Neuron (in vitro differentiated cells): ENCODE data around the gene CCL4.
"Not testable (repeated sequence)": the region's sequence is repeated elsewhere in the genome, so short reads cannot be mapped to it uniquely, and the experiment has no call there.

Experiments used
- H2AFZ ChIP-seq: one replicate; pipeline ENCODE4 v1.6.1; 2013; ENCODE audit warnings: low read depth, mild to moderate bottlenecking, inconsistent platforms, low read length, moderate library complexity
- H3K27me3 ChIP-seq: one replicate; pipeline ENCODE4 v1.6.1; 2013; ENCODE audit warnings: low read length; ENCODE audit not compliant: insufficient read depth
- H3K36me3 ChIP-seq: one replicate; pipeline ENCODE4 v1.6.1; 2013; ENCODE audit warnings: low read length; ENCODE audit not compliant: insufficient read depth
- H3K4me1 ChIP-seq: one replicate; pipeline ENCODE4 v1.6.1; 2013; ENCODE audit warnings: low read length; ENCODE audit not compliant: insufficient read depth
- H3K4me3 ChIP-seq: 2 replicates; pipeline ENCODE4 v1.5.1; 2013; ENCODE audit warnings: mild to moderate bottlenecking, low read length, moderate library complexity
- H3K9me3 ChIP-seq: one replicate; pipeline ENCODE4 v1.6.1; 2013; ENCODE audit warnings: low read length

Gene CCL4

DNA sequence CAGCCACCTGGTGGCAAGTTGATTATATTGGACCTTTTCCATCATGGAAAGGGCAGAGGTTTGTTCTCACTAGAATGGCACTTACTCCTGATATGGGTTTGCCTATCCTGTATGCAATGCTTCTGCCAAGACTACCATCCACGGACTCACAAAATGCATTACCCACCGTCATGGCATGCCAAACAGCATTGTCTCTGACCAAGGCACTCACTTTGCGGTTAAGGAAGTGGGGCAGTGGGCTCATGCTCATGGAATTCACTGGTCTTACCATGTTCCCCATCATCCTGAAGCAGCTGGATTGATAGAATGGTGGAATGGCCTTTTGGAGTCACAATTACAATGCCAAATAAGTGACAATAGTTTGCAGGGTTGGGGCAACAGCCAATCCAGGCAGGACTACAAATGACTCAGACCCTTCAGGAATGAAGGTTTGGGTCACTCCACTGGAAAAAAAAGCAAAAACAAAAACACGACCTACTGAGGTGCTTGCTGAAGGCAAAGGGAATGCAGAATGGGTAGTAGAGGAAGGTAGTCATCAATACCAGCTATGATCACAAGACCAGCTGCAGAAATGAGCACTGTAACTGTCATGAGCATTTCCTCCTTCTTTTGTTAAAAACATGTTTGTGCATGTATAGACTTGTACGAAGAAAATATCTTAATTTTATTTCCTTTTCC lies 11.5 kb downstream of the CCL4 start:
- H2AFZ ChIP-seq, H3K4me3 ChIP-seq, H3K27me3 ChIP-seq, H3K36me3 ChIP-seq, H3K9me3 ChIP-seq: not testable (repeated sequence)
- peaks cover 42% of the 10 kb centered on the region for H3K4me1 ChIP-seq

DNA sequence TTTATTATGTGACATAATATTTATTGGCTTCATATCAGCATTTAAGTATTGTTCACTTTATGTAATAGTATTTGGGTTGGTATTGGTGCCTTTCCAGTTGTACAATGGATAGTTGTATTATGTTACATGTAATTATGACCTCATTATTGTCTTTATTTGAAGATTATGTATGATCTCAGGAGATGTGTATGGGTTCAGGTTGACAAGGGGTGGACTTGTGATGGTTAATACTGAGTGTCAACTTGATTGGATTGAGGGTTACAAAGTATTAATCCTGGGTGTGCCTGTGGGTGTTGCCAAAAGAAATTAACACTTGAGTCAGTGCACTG lies 12.0 kb downstream of the CCL4 start:
- H3K9me3 ChIP-seq, H3K27me3 ChIP-seq, H3K36me3 ChIP-seq, H2AFZ ChIP-seq, H3K4me3 ChIP-seq: not testable (repeated sequence)
- H3K4me1 ChIP-seq: peaks cover 37% of the 10 kb centered on the region

GRCh38 chr17:36117505-36118382 lies 14.1 kb downstream of the CCL4 start:
- Histone ChIP-seq H3K4me3 (no peak overlapping the region), H3K9me3 (peaks cover 2% of the 10 kb centered on the region), H3K27me3 (no peaks in the 10 kb centered on the region), H3K4me1 (peaks cover 18% of the 10 kb centered on the region), H2AFZ (no peak overlapping the region), H3K36me3 (no peaks in the 10 kb centered on the region)

DNA sequence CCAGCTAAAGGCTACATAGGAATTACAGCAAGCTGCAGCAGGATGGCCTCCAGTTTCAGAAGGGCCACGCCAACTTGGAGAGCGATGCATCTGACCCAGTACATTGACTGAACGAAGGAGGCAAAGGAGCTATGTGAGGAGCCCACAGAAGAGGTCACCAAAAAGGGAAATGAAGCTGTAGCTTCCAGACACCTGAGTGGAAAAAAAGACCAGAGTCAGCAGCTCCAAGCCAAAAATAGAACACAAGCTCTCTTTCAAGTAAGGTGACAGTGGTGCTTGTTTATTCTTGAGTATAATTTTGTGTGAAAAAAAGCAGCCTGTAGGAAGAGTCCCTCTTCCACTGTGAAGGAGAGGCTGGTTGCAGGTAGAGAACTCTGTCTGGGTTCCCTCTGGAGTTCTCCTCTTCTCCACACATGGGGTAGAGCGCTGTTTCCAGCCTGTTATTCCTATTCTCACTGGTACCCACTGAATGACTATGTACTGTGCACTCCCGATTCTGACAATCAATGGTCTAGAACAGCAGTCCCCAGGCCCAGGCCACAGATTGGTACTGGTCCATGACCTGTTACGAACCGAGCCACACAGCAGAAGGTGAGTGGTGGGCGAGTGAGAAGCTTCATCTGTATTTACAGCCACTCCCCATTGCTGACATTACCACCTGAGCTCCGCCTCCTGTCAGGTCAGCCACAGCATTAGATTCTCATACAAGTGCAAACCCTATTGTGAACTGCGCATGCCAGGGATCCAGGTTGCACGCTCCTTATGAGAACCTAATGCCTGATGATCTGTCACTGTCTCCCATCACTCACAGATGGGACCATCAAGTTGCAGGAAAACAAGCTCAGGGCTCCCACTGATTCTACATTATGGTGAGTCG lies 15.1 kb downstream of the CCL4 start:
- H3K36me3 ChIP-seq: no peaks in the 10 kb centered on the region
- H3K4me1 ChIP-seq: peaks cover 18% of the 10 kb centered on the region
- H3K27me3 ChIP-seq: no peaks in the 10 kb centered on the region
- H2AFZ ChIP-seq: no peak overlapping the region
- H3K9me3 ChIP-seq: peaks cover 2% of the 10 kb centered on the region
- H3K4me3 ChIP-seq: no peak overlapping the region

DNA sequence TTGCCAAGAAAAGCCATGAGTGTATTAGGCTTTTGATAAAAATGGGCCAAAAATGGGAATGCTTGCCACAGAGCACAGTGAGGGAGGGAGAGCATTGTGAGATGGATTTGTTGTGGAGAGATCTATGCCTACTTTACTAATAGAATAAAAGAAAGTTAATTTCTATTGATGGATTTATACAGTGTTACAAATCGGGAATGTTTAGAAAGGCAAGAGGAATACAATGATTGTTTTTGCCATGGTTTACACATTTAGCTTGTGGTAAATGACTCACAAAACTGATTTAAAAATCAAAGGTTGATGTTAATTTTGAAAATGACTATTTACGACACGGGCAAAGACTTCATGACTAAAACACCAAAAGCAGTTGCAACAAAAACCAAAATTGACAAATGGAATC lies 16.6 kb downstream of the CCL4 start:
- Histone ChIP-seq H3K4me3 (no peak overlapping the region), H3K4me1 (peaks cover 18% of the 10 kb centered on the region)

DNA sequence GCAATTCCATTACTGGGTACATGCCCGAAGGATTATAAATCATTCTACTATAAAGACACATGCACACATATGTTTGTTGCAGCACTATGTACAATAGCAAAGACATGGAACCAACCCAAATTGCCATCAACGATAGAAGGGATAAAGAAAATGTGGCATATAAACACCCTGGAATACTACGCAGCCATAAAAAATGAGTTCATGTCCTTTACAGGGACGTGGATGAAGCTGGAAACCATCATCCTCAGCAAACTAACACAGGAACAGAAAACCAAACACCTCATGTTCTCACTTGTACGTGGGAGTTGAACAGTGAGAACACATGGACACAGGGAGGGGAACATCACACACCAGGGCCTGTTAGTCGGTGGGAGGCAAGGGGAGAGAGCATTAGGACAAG lies 17.5 kb downstream of the CCL4 start:
- peaks cover 18% of the 10 kb centered on the region for H3K4me1 ChIP-seq
- not testable (repeated sequence) for H3K36me3 ChIP-seq, H2AFZ ChIP-seq, H3K4me3 ChIP-seq, H3K27me3 ChIP-seq
- H3K9me3 ChIP-seq: peaks cover 12% of the 10 kb centered on the region

More for the DNA sequence above, 16.6 kb downstream of the CCL4 start:
- Histone ChIP-seq H3K27me3 (no peaks in the 10 kb centered on the region), H2AFZ (no peak overlapping the region), H3K36me3 (no peaks in the 10 kb centered on the region), H3K9me3 (peaks cover 6% of the 10 kb centered on the region)

DNA sequence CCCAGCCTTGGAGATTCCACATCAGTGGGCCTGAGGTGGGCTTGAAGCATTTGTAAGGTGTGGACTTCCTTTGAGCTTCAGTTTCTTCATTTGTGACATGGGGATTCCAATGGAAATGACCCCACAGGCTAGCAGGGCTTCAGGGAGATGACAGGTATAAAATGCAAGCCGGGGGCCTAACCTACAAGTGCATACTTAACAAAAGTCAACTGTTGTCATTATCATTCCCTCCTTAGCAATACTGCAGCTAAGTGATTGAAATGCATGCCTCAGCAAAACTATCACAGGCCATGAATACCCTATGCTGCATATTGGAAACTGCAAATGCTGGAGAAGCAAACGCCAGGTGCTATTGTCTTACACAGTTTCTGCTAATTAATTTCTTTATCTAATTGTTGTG lies 19.8 kb downstream of the CCL4 start:
- Histone ChIP-seq H2AFZ (no peak overlapping the region), H3K4me3 (no peak overlapping the region), H3K27me3 (no peaks in the 10 kb centered on the region), H3K36me3 (no peaks in the 10 kb centered on the region), H3K4me1 (peaks cover under 1% of the 10 kb centered on the region), H3K9me3 (peaks cover 15% of the 10 kb centered on the region)

GRCh38 chr17:36124879-36125824 lies 21.5 kb downstream of the CCL4 start:
- Histone ChIP-seq H3K36me3 (no peaks in the 10 kb centered on the region), H3K4me3 (no peak overlapping the region), H3K27me3 (no peaks in the 10 kb centered on the region), H2AFZ (no peak overlapping the region), H3K9me3 (peaks cover 15% of the 10 kb centered on the region), H3K4me1 (no peaks in the 10 kb centered on the region)

DNA sequence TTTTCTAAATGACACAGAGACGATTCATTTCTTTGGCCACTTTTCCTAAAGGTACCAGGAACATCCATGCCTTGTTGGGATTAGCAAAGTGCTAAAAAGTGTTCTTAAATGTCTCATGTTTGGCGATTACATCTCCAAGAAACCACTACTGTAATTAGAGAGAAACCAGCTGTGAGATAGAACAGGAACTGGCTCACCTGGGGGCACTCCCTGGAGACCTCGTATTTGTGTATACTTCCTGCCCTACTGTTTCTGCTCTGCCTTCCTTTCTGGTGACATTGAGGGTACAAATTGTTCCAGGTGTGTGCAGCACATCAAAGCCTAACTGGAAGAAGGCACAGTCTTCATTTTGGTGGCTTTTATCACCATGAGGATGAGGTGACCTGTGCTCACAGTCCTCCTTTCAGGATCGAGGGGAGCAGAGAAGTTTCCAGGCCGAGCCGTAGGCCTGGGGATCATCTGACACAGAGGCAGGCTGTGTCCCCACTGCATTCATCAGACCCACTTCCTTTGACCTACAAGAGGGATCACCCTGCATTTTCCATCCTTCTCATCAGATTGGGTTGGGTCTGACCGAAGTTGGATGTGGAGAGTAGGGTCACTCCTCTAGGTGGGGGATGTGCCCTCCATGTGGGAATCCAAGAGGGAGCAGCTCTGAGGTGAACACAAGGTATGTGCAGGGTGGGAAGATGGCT lies 23.7 kb downstream of the CCL4 start:
- Histone ChIP-seq H3K36me3 (no peaks in the 10 kb centered on the region), H3K4me3 (no peak overlapping the region), H3K4me1 (no peaks in the 10 kb centered on the region), H2AFZ (no peak overlapping the region), H3K9me3 (peaks cover 15% of the 10 kb centered on the region), H3K27me3 (no peaks in the 10 kb centered on the region)

DNA sequence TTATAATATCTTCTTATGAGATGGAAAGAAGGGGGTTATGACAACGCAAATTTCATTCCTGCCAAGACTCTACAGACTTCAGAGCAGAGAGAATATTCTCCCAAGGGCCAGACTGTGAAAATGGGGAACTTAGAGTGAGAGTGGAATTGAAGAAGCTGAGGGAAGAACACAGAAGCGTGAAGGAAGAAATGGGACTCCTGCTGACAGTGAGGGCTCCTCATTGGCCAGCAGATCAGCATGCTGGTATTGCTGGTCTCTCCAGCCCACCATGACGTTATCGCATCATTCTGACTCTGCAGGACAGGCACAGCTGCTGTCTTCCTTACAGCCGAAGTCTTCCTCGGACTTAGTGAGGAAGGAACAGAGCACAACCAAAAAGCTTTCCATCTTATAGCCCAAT lies 24.3 kb downstream of the CCL4 start:
- no peak overlapping the region for H2AFZ ChIP-seq
- no peaks in the 10 kb centered on the region for H3K36me3 ChIP-seq
- peaks cover 15% of the 10 kb centered on the region for H3K9me3 ChIP-seq
- H3K4me3 ChIP-seq: no peak overlapping the region
- H3K4me1 ChIP-seq: no peaks in the 10 kb centered on the region
- no peaks in the 10 kb centered on the region for H3K27me3 ChIP-seq

GRCh38 chr17:36128411-36128978 lies 24.9 kb downstream of the CCL4 start:
- H2AFZ ChIP-seq: no peak overlapping the region
- H3K4me3 ChIP-seq: no peak overlapping the region
- H3K27me3 ChIP-seq: no peaks in the 10 kb centered on the region

DNA sequence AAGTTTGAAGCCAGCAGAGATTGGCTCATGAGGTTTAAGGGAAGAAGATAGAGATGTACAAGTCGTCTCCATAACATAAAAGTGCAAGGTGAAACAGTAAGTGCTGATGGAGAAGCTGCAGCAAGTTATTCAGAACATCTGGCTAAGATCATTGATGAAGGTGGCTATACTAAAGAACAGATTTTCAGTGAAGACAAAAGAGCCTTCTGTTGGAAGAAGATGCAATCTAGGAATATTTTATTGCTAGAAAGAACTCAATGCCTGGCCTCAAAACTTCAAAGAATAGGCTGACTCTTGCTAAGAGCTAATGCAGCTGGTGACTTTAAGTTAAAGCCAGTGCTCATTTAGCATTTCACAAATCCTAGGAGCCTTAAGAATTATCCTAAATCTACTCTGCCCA lies 26.0 kb downstream of the CCL4 start:
- Histone ChIP-seq H3K9me3 (peaks cover 15% of the 10 kb centered on the region), H3K27me3 (no peaks in the 10 kb centered on the region), H3K36me3 (no peaks in the 10 kb centered on the region), H3K4me1 (no peaks in the 10 kb centered on the region), H2AFZ (no peak overlapping the region), H3K4me3 (no peak overlapping the region)

More at GRCh38 chr17:36128411-36128978, 24.9 kb downstream of the CCL4 start:
- no peaks in the 10 kb centered on the region for H3K4me1 ChIP-seq
- no peaks in the 10 kb centered on the region for H3K36me3 ChIP-seq
- peaks cover 15% of the 10 kb centered on the region for H3K9me3 ChIP-seq
